SU-DHL-6 (cell line): ENCODE results near the gene HABP4.

Experiments used
- H2AFZ ChIP-seq: fragments of 200-600 bp; sonication (generic); 2 replicates; pipeline ENCODE4 v1.6.1; 2014; ENCODE audit warnings: low read depth, mild to moderate bottlenecking, moderate library complexity, mixed read lengths, antibody characterized with exemption, low read length; ENCODE audit not compliant: severe bottlenecking
- H3F3A ChIP-seq: fragments of 200-600 bp; shearing (Covaris generic); 2 replicates; pipeline ENCODE4 v1.6.0; 2016; ENCODE audit warnings: antibody characterized with exemption, mild to moderate bottlenecking; ENCODE audit not compliant: insufficient read depth
- H3K27ac ChIP-seq: fragments of 200-600 bp; sonication (generic); 2 replicates; pipeline ENCODE4 v1.5.1; 2016; ENCODE audit warnings: low read depth, mild to moderate bottlenecking, low read length, moderate library complexity, mixed read lengths
- H3K27me3 ChIP-seq: fragments of 200-600 bp; sonication (generic), shearing (Covaris generic); 2 replicates; pipeline ENCODE4 v1.6.0; 2014; ENCODE audit warnings: mild to moderate bottlenecking, low read length
- H3K36me3 ChIP-seq: fragments of 200-600 bp; sonication (generic); 2 replicates; pipeline ENCODE4 v1.6.1; 2014; ENCODE audit warnings: mild to moderate bottlenecking, low read length, mixed read lengths
- H3K4me2 ChIP-seq: fragments of 300-600, 200-600 bp; shearing (Covaris generic), sonication (generic); 2 replicates; pipeline ENCODE4 v1.6.0; 2014; ENCODE audit warnings: low read length, low read depth, mild to moderate bottlenecking; ENCODE audit not compliant: poor library complexity, severe bottlenecking
- H3K4me3 ChIP-seq: fragments of 200-600 bp; sonication (generic); 2 replicates; pipeline ENCODE4 v1.5.1; 2014; ENCODE audit warnings: antibody characterized with exemption, low read length, mild to moderate bottlenecking, mixed read lengths; ENCODE audit not compliant: insufficient read depth, poor library complexity, severe bottlenecking
- H3K79me2 ChIP-seq: fragments of 200-600 bp; sonication (generic); 2 replicates; pipeline ENCODE4 v1.6.1; 2014; ENCODE audit warnings: mild to moderate bottlenecking, low read length, moderate library complexity; ENCODE audit not compliant: insufficient read depth
- H3K9ac ChIP-seq: fragments of 200-600 bp; sonication (generic); 2 replicates; pipeline ENCODE4 v1.7.0; 2014; ENCODE audit warnings: mild to moderate bottlenecking, low read length
- H3K9me2 ChIP-seq: fragments of 200-600 bp; sonication (generic); replicated peaks from 2 replicates; pipeline ENCODE4 v1.6.1; 2014; ENCODE audit warnings: low read length; ENCODE audit not compliant: insufficient read depth
- H3K9me3 ChIP-seq: fragments of 200-600 bp; sonication (generic); 2 replicates; pipeline ENCODE4 v1.6.1; 2014; ENCODE audit warnings: low read length, mixed read lengths; ENCODE audit not compliant: insufficient read depth
- H4K20me1 ChIP-seq: fragments of 200-600 bp; sonication (generic); 2 replicates; pipeline ENCODE4 v1.6.1; 2014; ENCODE audit warnings: low read depth, mild to moderate bottlenecking, antibody characterized with exemption, low read length, moderate library complexity, mixed read lengths
- CTCF ChIP-seq: fragments of 200-600 bp; sonication (generic); IDR thresholded peaks from one replicate; pipeline ENCODE4 v1.5.1; 2017; ENCODE audit warnings: antibody characterized with exemption, mild to moderate bottlenecking, low read length, moderate library complexity; ENCODE audit not compliant: insufficient read depth, poor library complexity, severe bottlenecking
- EZH2phosphoT487 ChIP-seq: fragments of 200-600 bp; sonication (generic), shearing (Covaris generic); conservative IDR thresholded peaks from 2 replicates; pipeline ENCODE4 v1.6.1; 2018; ENCODE audit warnings: mild to moderate bottlenecking, antibody characterized with exemption, low read length, moderate library complexity, mixed read lengths

Gene HABP4

GRCh38 chr9:96441798-96442445 is 8.0 kb upstream of the HABP4 start:
- Histone ChIP-seq H3K27me3 (no peaks in the 10 kb centered on the region), H3K79me2 (no peaks in the 10 kb centered on the region), H2AFZ (no peak overlapping the region), H3K36me3 (no peaks in the 10 kb centered on the region), H3K9me2 (no peaks in the 10 kb centered on the region), H3F3A (no peaks in the 10 kb centered on the region), H3K4me3 (no peak overlapping the region), H3K4me2 (no peak overlapping the region), H4K20me1 (no peaks in the 10 kb centered on the region), H3K9ac (no peak overlapping the region), H3K27ac (no peak overlapping the region), H3K9me3 (no peaks in the 10 kb centered on the region)
- TF ChIP-seq CTCF (peak; percentile 39), EZH2phosphoT487 (no peak)

DNA sequence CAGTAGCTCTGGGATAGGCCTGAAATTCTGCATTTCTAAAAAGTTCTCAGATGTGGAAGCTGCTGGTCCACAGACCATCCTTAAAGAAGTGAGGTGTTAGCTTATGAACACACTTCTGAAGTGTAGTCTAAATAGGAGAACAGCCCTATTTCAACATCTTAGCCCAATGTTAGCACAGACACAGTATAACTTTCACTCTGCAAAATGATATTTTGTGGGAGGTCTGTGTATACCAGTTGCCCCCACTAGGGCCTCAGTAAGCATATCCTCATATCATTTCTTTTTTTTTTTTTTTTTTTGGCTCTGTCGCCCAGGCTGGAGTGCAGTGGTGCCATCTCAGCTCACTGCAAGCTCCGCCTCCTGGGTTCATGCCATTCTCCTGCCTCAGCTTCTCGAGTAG is 7.5 kb upstream of the HABP4 start:
- Histone ChIP-seq H3K27me3 (no peaks in the 10 kb centered on the region), H3K9me2 (no peaks in the 10 kb centered on the region), H3K79me2 (no peaks in the 10 kb centered on the region), H3K4me3 (no peak overlapping the region), H3K36me3 (no peaks in the 10 kb centered on the region), H3K4me2 (no peak overlapping the region), H3K9me3 (no peaks in the 10 kb centered on the region), H3K9ac (no peak overlapping the region), H3K27ac (no peak overlapping the region), H2AFZ (no peak overlapping the region), H4K20me1 (no peaks in the 10 kb centered on the region), H3F3A (no peaks in the 10 kb centered on the region)
- TF ChIP-seq EZH2phosphoT487 (no peak), CTCF (no peak)

GRCh38 chr9:96447406-96447805 is 2.6 kb upstream of the HABP4 start:
- Histone ChIP-seq H3K9me3 (no peaks in the 10 kb centered on the region), H3K4me3 (no peak overlapping the region), H4K20me1 (no peaks in the 10 kb centered on the region), H3F3A (0 out of 2 replicates have a peak, but pooled peaks cover 7% of the 10 kb centered on the region), H3K27ac (no peak overlapping the region), H3K9me2 (no peaks in the 10 kb centered on the region), H3K36me3 (no peaks in the 10 kb centered on the region), H3K27me3 (no peaks in the 10 kb centered on the region), H3K4me2 (no peak overlapping the region), H3K79me2 (no peaks in the 10 kb centered on the region), H2AFZ (no peak overlapping the region), H3K9ac (no peak overlapping the region)
- TF ChIP-seq CTCF (no peak), EZH2phosphoT487 (no peak)
